ENCODE measurements around the gene GPSM3.

DNA sequence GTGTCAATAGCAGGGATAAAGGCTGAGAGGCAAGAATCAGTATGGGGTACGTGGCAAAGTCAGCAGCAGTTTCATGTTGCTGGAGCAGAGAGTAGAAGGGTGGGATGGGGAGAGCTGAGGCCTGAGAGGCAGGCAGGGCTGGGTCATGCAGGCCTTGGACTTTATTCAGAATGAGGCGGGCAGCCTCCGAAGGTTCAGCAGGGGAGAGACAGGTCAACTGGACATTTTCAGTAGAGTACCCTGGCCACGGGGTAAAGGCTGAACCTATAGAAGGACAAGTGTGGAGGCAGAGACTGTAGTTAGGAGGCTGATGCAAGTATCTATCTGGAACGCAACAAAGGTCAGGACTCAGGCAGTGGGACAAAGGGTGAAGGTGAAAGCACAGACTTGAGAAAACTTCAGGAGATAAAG, 17.8 kb upstream of the GPSM3 start:
- TF ChIP-seq POLR2AphosphoS5 (IDR thresholded peaks at IDR 0.05; ENCODE audit: low read depth, low read length) (no peak), TAF1 (IDR thresholded peaks at IDR 0.05; ENCODE audit: borderline replicate concordance, insufficient read depth, low read length) (no peak), SIN3A (IDR thresholded peaks at IDR 0.05; ENCODE audit: borderline replicate concordance, insufficient read depth, low read length) (no peak)

Measured in PFSK-1 (cell line).